ENCODE data around the gene PRMT7.

- TF ChIP-seq CTCF (IDR thresholded peaks at IDR 0.05) (no peak), POLR2A (IDR thresholded peaks at IDR 0.05) (no peak)
Observed at GRCh38 chr16:68335175-68335574, 24.4 kb downstream of the PRMT7 start.
